ENCODE data around the gene TIGD2. TPM values are rescaled to one million over a fixed set of nuclear protein-coding genes. Genes with fewer than 3 reads are reported as not detected.

Gene TIGD2
- polyA plus RNA-seq (ENCODE audit: insufficient read length in 4 of 4): 10 to 100 TPM in 3 of 4 donors, 1 to 10 TPM in 1; 5.3 to 13.0 (median 11.7) TPM

GRCh38 chr4:89110986-89111832 is at the start of gene TIGD2:
TSS of gene TIGD2 (plus strand) at chr4:89111533. CDS start at chr4:89112975, 1,442 bp downstream.
- DNase-seq (ENCODE audit: low read depth in 4 of 4, low spot score in 3 of 4): peak in 3 of 4 donors; percentile 76 to 79 (median 77)

- no peak for DNase-seq (ENCODE audit: low read depth in 4 of 4, low spot score in 3 of 4)
Observed at GRCh38 chr4:89064848-89065247, 46.5 kb upstream of the TIGD2 start.

DNA sequence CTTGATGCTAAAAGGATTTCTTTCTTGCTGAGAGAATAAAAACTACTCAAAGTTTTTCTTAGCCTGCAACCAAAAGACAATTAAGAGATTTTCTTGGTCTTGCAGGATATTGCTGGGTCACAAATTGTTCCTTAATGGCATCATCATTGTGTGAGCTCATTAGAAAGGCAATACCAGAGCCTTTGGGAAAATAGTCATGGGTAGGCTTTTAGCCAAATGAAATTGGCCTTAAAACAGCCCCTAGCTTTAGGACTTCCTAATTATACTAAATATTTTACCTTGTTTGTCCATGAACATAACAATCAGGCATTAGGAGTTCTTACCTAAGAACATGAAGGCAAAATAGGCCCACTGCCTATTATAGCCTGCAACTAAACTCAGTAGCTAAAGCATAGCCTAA is 43.9 kb upstream of the TIGD2 start:
- no peak for DNase-seq (ENCODE audit: low read depth in 4 of 4, low spot score in 3 of 4)

DNA sequence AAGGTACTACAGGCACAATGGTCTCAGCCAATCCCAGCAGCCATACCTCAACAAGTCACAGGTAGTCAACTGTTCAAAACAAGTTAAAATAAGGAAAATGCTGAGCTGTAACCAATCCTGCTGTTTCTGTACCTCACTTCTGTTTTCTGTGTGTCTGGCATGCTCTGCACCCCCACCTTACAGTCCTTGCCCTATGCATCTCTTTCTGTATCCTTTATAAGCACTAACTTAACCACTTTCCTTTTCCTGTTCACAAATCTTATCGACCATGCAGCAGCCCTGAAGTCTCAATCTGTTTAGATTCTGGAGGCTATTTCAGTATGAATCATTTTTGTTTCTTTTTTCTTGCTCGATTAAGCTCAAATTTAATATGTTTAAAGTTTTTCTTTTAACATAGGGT is 41.9 kb upstream of the TIGD2 start:
- DNase-seq (ENCODE audit: low read depth in 4 of 4, low spot score in 3 of 4): no peak

- DNase-seq (ENCODE audit: low read depth in 4 of 4, low spot score in 3 of 4): no peak
Observed at GRCh38 chr4:89070041-89070440, 41.3 kb upstream of the TIGD2 start.

DNA sequence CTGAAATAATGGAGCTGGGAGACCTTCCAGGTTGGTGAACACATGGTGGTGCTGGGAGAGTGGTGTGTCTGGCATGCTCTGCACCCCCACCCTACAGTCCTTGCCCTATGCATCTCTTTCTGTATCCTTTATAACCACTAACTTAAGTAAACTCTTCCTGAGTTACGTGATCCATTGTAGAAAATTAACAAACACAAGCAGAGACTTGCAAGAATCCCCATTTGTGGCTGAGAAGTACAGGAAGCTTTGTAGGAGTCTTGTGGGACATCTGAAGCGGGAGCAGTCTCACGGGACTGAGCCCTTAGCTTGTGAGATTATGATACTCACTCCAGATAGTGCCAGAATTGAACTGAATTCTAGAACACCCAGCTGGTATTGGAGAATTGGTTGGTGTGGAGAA is 40.0 kb upstream of the TIGD2 start:
- no peak for DNase-seq (ENCODE audit: low read depth in 4 of 4, low spot score in 3 of 4)

GRCh38 chr4:89072921-89073320 is 38.4 kb upstream of the TIGD2 start:
- no peak for DNase-seq (ENCODE audit: low read depth in 4 of 4, low spot score in 3 of 4)

GRCh38 chr4:89077761-89078160 is 33.6 kb upstream of the TIGD2 start:
- no peak for DNase-seq (ENCODE audit: low read depth in 4 of 4, low spot score in 3 of 4)

DNA sequence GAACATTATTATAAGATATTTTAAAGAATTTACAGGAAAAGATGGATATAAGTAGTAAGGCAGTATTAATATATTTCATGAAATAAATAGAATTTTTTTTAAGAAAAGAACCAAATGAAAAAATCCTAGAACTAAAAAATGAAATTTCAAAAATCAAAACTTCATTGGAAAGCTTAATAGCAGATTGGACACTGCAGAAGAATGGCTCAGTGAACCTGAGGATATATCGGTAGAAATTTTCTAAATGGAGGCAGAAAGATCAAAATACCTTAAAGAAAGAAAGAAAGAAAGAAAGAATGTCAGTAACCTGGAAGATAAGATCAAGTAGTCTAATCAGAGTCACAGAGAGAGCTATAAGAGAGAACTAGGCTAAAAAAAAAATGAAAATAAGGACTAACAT is 33.0 kb upstream of the TIGD2 start:
- DNase-seq (ENCODE audit: low read depth in 4 of 4, low spot score in 3 of 4): no peak

DNA sequence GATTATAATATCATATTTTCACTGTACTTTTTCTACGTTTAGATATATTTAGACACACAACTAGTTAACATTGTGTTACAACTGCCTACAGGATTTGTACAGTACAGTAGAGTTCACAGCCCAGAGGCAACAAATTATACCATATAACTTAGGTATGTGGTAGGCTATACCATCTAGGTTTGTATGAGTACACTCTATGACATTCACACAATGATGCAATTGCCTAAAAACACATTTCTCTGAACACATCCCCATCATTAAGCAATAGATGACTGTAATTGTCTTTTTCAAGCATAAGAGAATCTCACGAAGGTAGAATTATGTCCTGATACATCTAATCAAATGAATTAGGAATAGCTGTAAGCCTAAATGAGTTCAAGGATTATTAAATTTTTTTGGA is 12.3 kb upstream of the TIGD2 start:
- DNase-seq (ENCODE audit: low read depth in 4 of 4, low spot score in 3 of 4): no peak

DNA sequence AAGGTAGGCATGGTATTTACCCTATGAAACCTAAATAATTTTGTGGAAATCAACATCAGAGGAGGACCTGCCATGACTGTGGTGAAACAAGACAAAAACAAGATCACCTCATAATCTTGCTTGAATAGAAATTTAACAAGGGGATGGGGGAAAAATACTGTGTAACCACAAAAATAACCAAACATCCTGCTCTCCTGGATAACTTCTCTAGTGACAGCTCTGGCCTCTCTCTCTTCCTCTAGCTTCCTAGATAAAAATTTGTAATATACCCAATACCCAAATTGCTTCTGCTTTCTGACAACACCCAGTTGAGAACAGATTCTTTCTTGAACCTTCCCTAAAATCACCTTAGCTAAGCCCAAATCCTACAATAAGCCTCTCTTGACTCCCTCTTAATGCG is 11.9 kb upstream of the TIGD2 start:
- no peak for DNase-seq (ENCODE audit: low read depth in 4 of 4, low spot score in 3 of 4)

GRCh38 chr4:89100853-89101252 is 10.5 kb upstream of the TIGD2 start:
- DNase-seq (ENCODE audit: low read depth in 4 of 4, low spot score in 3 of 4): no peak

DNA sequence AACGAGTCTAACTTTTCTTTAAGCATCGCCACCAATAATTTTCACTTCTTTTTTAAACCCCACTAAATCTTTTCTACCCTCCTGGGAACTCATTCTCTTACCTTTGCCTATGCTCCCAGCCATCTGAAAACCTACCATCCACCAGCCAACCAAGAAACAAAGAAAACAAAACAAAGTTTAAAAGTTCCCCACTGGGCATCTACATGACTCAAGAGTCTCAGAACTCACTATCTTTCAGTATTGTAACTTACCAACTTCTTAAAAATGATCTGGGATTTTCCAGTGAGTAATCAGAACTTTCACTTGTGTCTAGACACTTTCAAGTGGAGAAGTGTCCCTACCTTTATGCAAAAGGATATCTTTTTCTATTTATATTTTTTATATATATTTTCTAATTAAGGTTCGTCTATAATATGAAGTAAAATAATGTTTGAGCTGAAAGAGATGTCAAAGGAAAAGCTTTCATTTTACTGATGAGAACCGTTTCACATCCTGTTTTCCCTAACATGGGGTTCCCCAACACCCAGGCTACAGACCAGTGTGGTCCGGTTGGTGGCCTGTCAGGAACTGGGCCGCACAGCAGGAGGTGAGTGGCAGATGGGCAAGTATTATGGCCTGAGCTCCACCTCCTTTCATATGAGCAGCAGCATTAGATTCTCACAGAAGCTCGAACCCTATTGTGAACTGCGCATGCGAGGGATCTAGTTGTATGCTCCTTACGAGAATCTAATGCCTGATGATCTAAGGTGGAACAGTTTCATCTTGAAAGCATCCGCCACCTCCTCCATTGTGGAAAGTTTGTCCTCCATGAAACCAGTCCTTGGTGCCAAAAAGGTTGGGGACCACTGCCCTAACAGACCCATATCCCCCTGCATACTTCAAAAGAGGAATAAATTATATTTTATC is 9.8 kb upstream of the TIGD2 start:
- DNase-seq (ENCODE audit: low read depth in 4 of 4, low spot score in 3 of 4): no peak

- no peak for DNase-seq (ENCODE audit: low read depth in 4 of 4, low spot score in 3 of 4)
Observed at GRCh38 chr4:89105726-89106125, 5.6 kb upstream of the TIGD2 start.

GRCh38 chr4:89108091-89108490 is 3.2 kb upstream of the TIGD2 start:
- no peak for DNase-seq (ENCODE audit: low read depth in 4 of 4, low spot score in 3 of 4)

DNA sequence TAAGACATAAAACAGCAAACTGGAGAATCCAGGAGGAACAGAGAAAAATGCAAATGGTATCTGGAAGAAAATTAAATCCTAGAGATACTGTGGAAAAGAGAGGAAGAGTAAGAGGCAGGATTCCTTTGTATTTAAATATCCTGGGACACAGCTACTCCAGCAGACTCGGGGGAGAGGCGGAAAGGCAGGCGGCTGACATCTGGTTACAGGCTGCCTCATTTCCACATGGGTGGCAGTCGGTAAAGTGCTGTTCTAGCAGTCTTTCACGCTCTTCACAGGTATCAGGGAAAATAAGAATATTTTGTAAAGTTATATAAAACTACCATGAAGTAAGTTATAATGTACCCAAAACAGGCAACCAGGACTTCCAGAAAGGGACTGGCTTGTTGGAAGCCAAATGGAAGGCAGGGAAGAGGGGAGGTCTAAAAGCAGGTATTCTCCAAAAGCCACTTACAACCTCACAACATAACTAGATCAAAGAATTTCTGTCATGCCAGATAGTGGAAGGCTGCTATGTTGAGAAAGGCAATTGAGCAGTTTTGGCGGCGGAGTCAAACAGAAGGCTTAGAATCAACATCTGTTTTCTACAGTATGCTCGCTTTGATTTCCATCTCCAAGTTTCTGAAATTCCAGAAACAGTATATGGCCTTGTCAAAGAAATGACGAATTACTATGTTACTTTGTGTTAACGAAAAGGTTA is 1.3 kb upstream of the TIGD2 start:
- DNase-seq (ENCODE audit: low read depth in 4 of 4, low spot score in 3 of 4): peak in 1 of 4 donors; percentile 15

GRCh38 chr4:89110541-89110985 is 770 bp upstream of the TIGD2 start:
- peak in 1 of 4 donors; percentile 6 for DNase-seq (ENCODE audit: low read depth in 4 of 4, low spot score in 3 of 4)

DNA sequence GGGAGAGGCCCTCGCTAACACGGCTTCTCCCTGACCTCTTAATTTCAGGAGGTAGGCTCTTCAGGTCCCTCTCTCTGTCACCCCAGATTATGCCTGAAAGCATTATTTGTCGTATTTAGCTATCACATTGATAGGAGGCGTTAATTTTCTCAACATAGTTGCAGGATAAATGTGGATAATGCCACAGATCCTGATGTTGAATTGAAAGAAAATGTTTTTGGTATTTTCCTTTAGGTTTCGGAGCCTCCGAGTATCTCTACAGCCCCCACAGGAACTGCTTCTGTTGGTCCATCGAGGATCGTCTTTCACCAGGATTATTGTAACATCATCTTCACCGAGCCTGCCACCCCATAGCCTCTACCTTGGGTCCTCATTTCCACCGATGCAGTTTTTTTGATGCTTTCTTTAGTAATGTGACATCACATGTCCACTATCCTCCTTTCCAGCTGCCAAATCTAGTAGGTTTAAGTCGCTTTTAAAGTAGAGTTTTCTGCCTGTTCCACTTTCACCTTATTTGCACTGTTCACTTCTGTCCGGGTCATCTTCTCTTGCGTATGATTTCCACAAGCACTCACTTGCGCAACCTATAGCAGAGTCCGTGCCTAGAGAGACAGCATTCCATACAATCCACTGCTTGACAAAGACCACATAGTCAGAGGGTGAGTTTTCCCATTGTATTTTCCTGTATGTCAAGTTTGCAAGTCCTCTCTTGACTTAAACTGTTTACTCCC is 665 bp downstream of the TIGD2 start:
- DNase-seq (ENCODE audit: low read depth in 4 of 4, low spot score in 3 of 4): peak in 1 of 4 donors; percentile 21

DNA sequence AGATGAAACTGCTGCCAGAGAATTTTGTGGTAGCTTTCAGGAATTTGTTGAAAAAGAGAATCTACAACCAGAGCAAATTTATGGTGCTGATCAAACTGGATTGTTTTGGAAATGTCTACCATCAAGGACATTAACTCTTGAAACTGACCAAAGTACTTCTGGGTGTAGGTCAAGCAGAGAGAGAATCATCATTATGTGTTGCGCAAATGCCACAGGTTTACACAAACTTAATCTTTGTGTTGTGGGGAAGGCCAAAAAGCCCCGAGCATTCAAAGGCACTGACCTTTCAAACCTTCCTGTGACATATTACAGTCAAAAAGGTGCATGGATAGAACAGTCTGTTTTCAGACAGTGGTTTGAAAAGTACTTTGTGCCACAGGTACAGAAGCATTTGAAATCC is 2.1 kb downstream of the TIGD2 start:
- no peak for DNase-seq (ENCODE audit: low read depth in 4 of 4, low spot score in 3 of 4)

- no peak for DNase-seq (ENCODE audit: low read depth in 4 of 4, low spot score in 3 of 4)
Observed at GRCh38 chr4:89114100-89114499, 2.8 kb downstream of the TIGD2 start.
